Motor neuron (in vitro differentiated cells): ENCODE measurements around the gene RIF1. TPM values are rescaled to one million over a fixed set of nuclear protein-coding genes. Genes with fewer than 3 reads are reported as not detected.

Source experiments
- total RNA-seq, 8 experiments: library from RNA; unstranded; fragments of 300-600 nt; gene quantifications; 2 replicates each; pipeline versions ENCODE4 v1.2.3 to v1.2.4, GENCODE V29; 2022

Gene RIF1
- total RNA-seq, 8 experiments from 2014 or later, result 19.7 to 65.3 (median 29.2) TPM

Other genes with a start within 250 kb of the RIF1 start
- gene RBM43, start 148.0 kb upstream of the RIF1 start, total RNA-seq, result 10 to 100 TPM in 1 of 8 experiments, 1 to 10 TPM in 4, under 1 TPM in 3; 0.22 to 10.6 (median 2.2) TPM
- gene NMI, start 120.2 kb upstream of the RIF1 start, total RNA-seq, result 10 to 100 TPM in 2 of 8 experiments, 1 to 10 TPM in 2, under 1 TPM in 3, not detected in 1; 0.11 to 23.1 (median 7.6) TPM
- 10 to 100 TPM in 3 of 8 experiments, 1 to 10 TPM in 1, not detected in 4; 7.0 to 56.3 (median 31.3) TPM for gene TNFAIP6, start 52.3 kb upstream of the RIF1 start, total RNA-seq